ENCODE measurements around the gene RELL1. TPM values are rescaled to one million over a fixed set of nuclear protein-coding genes. Genes with fewer than 3 reads are reported as not detected.

RELL1 gene
- total and polyA plus RNA-seq, 10 of the 15 experiments (the other 5 are each of a cell fraction or from before 2014, with no cell fraction given): 0.20 to 10.9 (median 3.9) TPM

DNA sequence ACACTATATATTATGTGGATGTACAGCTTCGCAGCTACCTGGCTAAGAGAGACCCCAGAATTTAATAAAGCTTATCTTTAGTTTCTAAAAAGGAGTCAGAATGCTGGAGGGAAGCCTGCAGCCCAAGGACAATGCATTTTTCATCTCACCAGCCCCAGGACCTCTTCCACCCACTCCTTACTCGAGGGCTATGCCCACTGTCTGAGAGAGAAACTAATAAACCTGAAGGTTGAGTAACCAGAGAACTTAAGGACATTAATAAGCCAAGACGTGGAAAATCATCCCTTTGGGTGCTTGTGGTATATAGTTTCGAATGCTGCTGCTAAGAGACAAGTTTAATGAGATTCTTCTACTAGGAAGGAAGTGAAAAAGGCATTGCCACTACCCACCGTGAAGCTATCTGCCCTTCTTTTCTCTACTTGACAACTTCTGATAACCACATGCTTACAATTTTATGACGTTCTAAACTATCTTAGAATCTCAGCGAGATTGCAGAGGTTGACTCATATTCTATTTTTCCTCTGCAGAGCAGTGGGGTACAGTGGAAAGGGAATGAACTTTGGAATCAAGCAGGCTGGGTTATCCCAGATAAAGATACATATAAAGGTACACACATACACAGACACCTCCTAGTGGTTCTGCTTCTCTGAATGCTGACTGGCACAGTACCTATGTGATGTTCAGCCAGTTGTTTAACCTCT is 3.3 kb downstream of the RELL1 start:
- ATAC-seq (peak; percentile 50), DNase-seq (ENCODE audit: low read depth, low spot score) (peak; percentile 87), FAIRE-seq (no peak)
- TSS peak; percentile 5 for BruUV-seq (replicated peaks)
- CTCF ChIA-PET: interaction anchor here (1.1 to 1.3 kb wide), 3 partner anchors 44 to 81 kb away, joined by 4 to 6 read pairs (median 6); no protein-coding TSS in a partner anchor
- in situ Hi-C loops (cut with MboI) (no loop called here), intact Hi-C loops (cut with micrococcal nuclease; ENCODE audit: unreplicated experiment) (loop anchor here (2.0 to 5.0 kb wide), 2 partner anchors 80 to 209 kb away; partner anchors contain the start of gene TBC1D1)
- peak overlapping the region; percentile 2; the same call in 1 of the 2 replicates for H3K9ac ChIP-seq (ENCODE audit: control insufficient read depth, insufficient read depth, low read length)
- peak overlapping the region; percentile 41 for H3K27ac ChIP-seq (ENCODE audit: control insufficient read depth, insufficient read depth)
- H3K4me2 ChIP-seq (ENCODE audit: control insufficient read depth, insufficient read depth): peak overlapping the region; percentile 95
- H4K20me1 ChIP-seq (ENCODE audit: control insufficient read depth, insufficient read depth): no peaks in the 10 kb centered on the region
- RAD21 ChIA-PET (ENCODE audit: unreplicated experiment): interaction anchor here (0.8 to 1.3 kb wide), 4 partner anchors 8 to 81 kb away, joined by 3 to 4 read pairs (median 3); no protein-coding TSS in a partner anchor
- no peaks in the 10 kb centered on the region for H3K27me3 ChIP-seq (replicated peaks in 1 of 2; ENCODE audit: control insufficient read depth in 2 of 2, insufficient read depth in 2 of 2, low read length in 1 of 2)
- peak overlapping the region; percentile 54; the same call in 1 of the 2 replicates for H3K4me3 ChIP-seq
- H3K79me2 ChIP-seq (ENCODE audit: control insufficient read depth, insufficient read depth, low read length): peaks cover 42% of the 10 kb centered on the region
- H3K36me3 ChIP-seq (ENCODE audit: control insufficient read depth in 2 of 2, insufficient read depth in 2 of 2, low read length in 1 of 2): no peaks in the 10 kb centered on the region
- WGBS (ENCODE audit: insufficient coverage, insufficient replicate concordance, low lambda C conversion rate, missing lambda C conversion rate): 4% methylated on average over 7 of the region's 7 CpGs
- H2AFZ ChIP-seq (ENCODE audit: control insufficient read depth, low read depth, low read length): no peak overlapping the region
- SMC1A ChIA-PET (ENCODE audit: uncharacterized antibody, unreplicated experiment): interaction anchor here (0.6 to 2.6 kb wide), 11 partner anchors 11 to 210 kb away, joined by 3 to 10 read pairs (median 3); no protein-coding TSS in a partner anchor
- peaks cover 2% of the 10 kb centered on the region; the same call in 1 of the 3 replicates for H3K9me3 ChIP-seq (replicated peaks; ENCODE audit: control insufficient read depth, insufficient read depth, low read length)
- peaks cover 11% of the 10 kb centered on the region for H3K4me1 ChIP-seq (ENCODE audit: control insufficient read depth, insufficient read depth, low read length)
- POLR2A ChIA-PET: interaction anchor here (0.6 kb wide), 1 partner anchor 209 kb away, joined by 3 read pairs; no protein-coding TSS in a partner anchor
- TF ChIP-seq, protein P1, sequence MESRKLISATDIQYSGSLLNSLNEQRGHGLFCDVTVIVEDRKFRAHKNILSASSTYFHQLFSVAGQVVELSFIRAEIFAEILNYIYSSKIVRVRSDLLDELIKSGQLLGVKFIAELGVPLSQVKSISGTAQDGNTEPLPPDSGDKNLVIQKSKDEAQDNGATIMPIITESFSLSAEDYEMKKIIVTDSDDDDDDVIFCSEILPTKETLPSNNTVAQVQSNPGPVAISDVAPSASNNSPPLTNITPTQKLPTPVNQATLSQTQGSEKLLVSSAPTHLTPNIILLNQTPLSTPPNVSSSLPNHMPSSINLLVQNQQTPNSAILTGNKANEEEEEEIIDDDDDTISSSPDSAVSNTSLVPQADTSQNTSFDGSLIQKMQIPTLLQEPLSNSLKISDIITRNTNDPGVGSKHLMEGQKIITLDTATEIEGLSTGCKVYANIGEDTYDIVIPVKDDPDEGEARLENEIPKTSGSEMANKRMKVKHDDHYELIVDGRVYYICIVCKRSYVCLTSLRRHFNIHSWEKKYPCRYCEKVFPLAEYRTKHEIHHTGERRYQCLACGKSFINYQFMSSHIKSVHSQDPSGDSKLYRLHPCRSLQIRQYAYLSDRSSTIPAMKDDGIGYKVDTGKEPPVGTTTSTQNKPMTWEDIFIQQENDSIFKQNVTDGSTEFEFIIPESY (IDR thresholded peaks at IDR 0.05): no peak
- no peak for TF ChIP-seq HDAC2 (IDR thresholded peaks at IDR 0.05)
- TF ChIP-seq CREB1 (IDR thresholded peaks at IDR 0.05; ENCODE audit: low read depth): 0 out of 2 replicates have a peak, but pooled peaks have one; percentile 34
- TF ChIP-seq MTA3 (IDR thresholded peaks at IDR 0.05; ENCODE audit: borderline replicate concordance, low read length): peak; percentile 67; the same call in 1 of the 2 replicates
- TF ChIP-seq, protein P2, sequence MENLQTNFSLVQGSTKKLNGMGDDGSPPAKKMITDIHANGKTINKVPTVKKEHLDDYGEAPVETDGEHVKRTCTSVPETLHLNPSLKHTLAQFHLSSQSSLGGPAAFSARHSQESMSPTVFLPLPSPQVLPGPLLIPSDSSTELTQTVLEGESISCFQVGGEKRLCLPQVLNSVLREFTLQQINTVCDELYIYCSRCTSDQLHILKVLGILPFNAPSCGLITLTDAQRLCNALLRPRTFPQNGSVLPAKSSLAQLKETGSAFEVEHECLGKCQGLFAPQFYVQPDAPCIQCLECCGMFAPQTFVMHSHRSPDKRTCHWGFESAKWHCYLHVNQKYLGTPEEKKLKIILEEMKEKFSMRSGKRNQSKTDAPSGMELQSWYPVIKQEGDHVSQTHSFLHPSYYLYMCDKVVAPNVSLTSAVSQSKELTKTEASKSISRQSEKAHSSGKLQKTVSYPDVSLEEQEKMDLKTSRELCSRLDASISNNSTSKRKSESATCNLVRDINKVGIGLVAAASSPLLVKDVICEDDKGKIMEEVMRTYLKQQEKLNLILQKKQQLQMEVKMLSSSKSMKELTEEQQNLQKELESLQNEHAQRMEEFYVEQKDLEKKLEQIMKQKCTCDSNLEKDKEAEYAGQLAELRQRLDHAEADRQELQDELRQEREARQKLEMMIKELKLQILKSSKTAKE (IDR thresholded peaks at IDR 0.05; ENCODE audit: low read depth, poor library complexity, severe bottlenecking): peak; percentile 60
- TF ChIP-seq RUNX3 (IDR thresholded peaks at IDR 0.05; ENCODE audit: low read length): peak; percentile 74
- peak; percentile 54 for TF ChIP-seq MEF2B (IDR thresholded peaks at IDR 0.05; ENCODE audit: partially characterized antibody, poor library complexity, severe bottlenecking)
- peak; percentile 93 for TF ChIP-seq SPI1 (IDR thresholded peaks at IDR 0.05; ENCODE audit: borderline replicate concordance, insufficient read depth, low read depth, low read length)
- TF ChIP-seq GATAD2B (conservative IDR thresholded peaks at IDR 0.05; ENCODE audit: low read depth): 0 out of 2 replicates have a peak, but pooled peaks have one; percentile 43
- no peak for TF ChIP-seq LARP7 (IDR thresholded peaks at IDR 0.05)
- no peak for TF ChIP-seq FOS (IDR thresholded peaks at IDR 0.05; ENCODE audit: borderline replicate concordance, extremely low read depth, insufficient read length)
- no peak for TF ChIP-seq PML (IDR thresholded peaks at IDR 0.05; ENCODE audit: low read length)
- TF ChIP-seq IRF4 (IDR thresholded peaks at IDR 0.05; ENCODE audit: low read depth, low read length): peak; percentile 58
- TF ChIP-seq JUNB (IDR thresholded peaks at IDR 0.05): no peak
- no peak for TF ChIP-seq CBX5 (IDR thresholded peaks at IDR 0.05; ENCODE audit: low read depth)
- TF ChIP-seq, protein P3, sequence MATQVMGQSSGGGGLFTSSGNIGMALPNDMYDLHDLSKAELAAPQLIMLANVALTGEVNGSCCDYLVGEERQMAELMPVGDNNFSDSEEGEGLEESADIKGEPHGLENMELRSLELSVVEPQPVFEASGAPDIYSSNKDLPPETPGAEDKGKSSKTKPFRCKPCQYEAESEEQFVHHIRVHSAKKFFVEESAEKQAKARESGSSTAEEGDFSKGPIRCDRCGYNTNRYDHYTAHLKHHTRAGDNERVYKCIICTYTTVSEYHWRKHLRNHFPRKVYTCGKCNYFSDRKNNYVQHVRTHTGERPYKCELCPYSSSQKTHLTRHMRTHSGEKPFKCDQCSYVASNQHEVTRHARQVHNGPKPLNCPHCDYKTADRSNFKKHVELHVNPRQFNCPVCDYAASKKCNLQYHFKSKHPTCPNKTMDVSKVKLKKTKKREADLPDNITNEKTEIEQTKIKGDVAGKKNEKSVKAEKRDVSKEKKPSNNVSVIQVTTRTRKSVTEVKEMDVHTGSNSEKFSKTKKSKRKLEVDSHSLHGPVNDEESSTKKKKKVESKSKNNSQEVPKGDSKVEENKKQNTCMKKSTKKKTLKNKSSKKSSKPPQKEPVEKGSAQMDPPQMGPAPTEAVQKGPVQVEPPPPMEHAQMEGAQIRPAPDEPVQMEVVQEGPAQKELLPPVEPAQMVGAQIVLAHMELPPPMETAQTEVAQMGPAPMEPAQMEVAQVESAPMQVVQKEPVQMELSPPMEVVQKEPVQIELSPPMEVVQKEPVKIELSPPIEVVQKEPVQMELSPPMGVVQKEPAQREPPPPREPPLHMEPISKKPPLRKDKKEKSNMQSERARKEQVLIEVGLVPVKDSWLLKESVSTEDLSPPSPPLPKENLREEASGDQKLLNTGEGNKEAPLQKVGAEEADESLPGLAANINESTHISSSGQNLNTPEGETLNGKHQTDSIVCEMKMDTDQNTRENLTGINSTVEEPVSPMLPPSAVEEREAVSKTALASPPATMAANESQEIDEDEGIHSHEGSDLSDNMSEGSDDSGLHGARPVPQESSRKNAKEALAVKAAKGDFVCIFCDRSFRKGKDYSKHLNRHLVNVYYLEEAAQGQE (IDR thresholded peaks at IDR 0.05; ENCODE audit: low read depth, low read length): no peak
